Iris pigment epithelial cell (primary cell): ENCODE data around the gene CC2D2B.
"Not testable (repeated sequence)": the region's sequence is repeated elsewhere in the genome, so short reads cannot be mapped to it uniquely, and the experiment has no call there.

Experiments
- DNase-seq: peaks from one replicate; pipeline ENCODE4 v3.0.0-alpha.2; 2011; ENCODE audit warnings: low read depth

Gene CC2D2B, protein sequence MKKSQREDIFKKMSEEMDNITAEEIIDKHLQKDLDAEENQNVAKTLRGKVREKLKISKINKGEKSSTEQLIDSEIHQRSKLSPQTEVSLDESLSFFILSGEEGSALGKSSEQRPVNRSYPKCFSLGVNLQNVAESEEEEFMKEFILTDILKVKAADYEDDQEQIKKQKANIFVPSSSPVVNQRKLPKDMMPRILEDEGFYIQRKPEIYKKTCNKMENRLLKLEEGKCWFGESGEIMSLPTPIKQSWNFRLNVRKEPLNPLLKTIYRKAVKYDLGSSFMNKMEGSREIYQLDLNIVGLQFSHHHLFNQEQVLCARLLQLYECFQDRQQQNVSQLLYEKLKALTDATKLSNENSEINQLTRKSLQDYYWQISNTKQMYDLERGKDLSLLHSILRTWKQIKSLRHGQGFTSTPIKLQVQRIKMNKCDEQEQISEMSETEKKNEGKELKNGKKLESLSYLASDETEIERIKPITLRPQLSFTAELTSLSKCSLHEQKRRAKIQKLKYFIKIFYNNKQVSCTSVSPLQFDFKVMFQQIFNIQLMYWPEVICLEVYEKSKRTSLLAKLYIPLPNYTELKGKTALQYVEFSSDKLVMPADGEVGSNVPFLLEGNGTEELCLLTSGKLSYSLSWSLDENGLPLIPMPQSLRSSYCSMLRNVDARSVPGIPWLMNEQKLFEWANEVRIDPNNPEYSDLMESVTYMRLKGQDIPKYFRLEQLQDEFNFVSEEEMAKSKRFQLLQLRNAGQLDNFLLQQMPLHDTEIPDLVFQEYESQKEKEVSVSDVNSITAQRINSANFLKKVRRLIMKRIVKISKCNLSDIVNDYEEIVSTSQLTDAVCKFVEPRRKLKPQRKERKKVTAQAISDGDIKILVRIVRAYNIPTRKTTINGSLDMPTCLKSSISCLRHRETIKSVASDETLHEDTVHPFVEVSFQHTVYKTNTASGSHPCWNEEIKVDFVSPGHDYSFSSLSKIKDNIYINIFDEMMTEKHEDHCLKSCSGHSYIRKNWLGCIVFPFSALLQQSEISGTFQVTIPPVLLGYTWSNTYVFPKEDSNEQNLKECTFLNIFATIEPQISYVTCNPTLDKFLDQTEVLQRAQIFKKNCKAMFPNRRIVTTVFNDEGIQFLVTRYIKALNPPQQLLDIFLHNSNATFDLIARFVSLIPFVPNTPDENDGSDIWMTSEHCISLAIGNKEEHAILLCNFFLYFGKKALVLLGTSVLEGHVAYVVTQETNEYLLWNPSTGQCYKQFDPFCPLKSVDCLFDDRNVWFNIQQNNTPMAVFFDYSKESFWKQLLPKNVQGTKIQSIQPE (N-terminal part only)

DNA sequence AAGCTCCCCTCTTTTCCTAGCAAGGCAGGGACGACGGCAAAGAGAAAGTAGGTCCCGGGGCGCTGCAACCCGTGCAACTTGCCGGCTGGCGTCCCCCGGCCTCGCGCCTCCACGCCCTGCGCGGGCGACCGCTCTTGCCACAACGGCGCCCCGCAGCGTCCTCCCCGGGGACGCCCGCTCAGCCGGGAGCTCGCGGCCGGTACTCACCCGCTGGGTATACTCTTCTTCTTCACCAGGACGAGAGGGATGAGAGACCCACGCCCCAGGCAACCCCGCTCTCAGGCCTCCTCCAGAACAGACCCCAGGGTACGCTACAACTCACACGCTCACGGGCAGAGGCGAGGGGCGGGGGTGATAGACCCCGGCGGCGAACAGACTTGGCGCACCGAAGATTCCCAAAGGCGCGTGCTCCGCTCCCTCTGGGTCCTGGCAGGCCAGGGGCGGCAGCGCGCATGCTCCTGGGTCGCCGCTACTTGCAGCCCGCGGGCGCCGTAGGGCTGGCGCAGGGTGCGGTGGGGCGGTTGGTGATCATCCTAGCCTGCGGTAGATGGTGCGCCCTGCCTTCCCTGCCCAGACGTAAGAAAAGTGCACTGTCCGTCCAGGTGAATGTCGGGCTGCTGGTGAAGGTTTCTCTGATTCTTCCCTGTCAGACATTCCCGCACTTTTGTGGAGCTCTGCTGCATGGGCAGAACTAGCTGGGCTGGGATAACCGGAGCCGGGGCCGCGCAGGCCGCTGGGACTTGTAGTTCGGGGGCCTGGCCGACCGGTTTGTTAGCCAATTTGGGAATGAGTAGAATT lies at the start of gene CC2D2B:
TSS of gene CC2D2B (plus strand) at position 520 of the 798 bp plus-strand sequence. CDS start 3,349 bp downstream, outside the sequence.
- peak; percentile 85 for DNase-seq

DNA sequence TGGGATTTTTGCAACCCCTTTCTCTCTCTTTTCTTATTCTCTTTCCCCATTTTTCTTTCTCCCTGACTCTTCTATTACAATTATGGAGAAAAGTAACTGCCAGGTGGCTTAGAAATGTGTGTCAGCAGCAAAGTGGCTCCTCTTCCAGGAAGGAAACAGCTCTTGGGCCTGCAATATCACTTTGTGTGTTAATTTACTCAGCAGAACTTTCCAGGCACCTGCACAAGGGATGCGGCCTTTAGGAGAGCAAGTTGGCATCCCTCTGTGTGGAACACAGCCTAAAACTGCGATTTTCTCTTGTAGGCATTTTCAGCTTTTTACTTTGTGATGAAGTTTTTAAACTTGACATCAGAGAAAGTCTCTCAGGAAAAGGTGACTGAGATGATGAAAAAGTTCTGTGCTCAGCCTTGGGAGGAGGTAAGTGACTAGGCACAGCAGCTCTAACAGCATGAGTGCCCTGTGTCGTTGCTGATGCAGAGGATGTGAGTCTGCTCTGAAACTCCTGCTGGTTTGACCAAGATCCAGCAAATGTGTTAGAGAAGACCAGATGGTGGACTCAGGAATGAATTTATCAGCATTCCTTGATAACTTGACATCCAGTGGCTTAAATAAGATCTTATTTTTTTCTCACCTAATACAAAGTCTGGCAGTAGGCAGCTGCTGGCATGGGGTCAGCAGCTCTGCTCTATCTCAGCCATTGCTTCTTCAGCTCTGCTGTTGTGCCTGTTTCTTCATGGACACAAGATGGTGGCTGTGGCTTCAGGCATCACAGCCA lies 47.4 kb upstream of the CC2D2B start:
- no peak for DNase-seq

DNA sequence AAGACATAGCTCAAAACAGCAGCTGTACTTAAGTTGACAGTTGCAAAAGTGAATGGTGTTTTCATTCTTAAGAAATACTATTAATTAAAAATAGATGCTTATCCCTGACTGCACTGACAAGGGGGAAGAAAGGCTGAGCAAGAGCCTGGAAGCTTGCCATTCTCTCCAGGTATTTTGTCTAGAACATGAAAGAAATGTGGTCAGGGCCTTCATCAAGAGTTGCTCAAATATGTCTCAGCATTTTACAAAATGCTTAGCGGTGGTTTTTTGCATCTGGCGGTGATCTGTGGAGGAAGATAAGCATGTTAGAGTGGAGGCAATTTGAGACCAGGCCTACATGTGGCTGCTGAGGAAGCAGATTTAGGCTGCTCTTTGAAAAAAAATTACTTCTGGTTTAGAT lies 46.4 kb upstream of the CC2D2B start:
- no peak for DNase-seq

DNA sequence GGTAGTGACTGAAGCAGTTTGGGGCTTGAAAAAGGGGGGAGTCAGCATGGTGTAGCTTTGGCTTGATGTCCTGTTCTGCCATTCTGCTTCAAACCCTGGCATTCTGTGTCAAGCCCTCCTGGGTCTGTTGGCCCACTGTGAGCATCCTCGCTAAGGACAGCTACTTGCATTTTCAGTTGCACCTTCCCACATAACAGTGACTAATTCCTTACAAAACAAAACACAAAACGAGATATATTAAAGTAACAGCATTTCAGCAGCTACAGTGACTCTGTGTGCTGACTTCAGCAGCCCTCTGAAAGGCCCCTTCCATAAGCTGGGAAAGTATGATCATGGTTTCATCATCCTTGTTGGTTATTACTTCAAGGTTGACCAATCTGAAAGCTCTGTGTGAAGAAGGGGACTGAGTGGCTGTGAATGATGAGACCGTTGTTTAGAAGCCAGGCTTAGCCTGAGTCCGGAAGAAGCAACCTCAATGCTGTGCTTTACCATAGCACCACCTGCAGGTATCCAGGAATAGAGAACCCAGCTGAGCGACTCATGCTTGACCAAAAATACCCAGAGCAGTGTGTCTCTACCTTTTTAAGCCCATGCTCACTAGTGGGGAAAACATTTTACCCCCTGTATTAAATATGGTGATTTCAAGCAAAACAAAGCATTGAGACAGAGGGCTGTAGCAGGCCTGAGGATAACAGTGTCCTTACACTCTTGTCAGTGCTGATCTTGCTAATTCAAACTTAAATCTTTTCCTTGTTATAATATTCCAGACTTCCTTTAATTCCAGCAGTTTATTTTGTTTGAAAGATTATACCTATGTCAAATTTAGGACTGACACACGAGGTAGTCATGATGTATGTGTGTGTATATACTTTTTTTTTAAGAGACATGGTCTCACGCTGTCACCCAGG lies 42.6 kb upstream of the CC2D2B start:
- DNase-seq = peak; percentile 90

DNA sequence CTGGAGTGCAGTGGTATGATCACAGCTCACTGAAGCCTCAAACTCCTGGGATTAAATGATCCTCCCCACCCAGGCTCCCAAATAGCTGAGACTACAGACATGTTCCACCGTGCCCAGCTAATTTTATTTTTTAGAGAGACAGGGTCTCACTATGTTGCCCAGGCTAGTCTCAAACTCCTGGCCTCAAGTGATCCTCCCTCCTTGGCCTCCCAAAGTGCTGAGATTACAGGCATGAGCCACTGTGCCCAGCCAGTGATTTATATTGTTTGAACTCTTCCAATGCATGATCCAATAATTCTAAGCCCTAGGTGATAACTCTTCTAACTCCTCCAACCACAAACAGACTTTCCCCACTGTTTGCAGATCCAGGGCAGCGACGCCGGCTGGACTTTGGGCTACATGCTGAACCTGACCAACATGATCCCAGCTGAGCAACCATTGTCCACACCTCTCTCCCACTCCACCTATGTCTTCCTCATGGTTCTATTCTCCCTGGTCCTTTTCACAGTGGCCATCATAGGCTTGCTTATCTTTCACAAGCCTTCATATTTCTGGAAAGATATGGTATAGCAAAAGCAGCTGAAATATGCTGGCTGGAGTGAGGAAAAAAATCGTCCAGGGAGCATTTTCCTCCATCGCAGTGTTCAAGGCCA lies 41.8 kb upstream of the CC2D2B start:
- no peak for DNase-seq

DNA sequence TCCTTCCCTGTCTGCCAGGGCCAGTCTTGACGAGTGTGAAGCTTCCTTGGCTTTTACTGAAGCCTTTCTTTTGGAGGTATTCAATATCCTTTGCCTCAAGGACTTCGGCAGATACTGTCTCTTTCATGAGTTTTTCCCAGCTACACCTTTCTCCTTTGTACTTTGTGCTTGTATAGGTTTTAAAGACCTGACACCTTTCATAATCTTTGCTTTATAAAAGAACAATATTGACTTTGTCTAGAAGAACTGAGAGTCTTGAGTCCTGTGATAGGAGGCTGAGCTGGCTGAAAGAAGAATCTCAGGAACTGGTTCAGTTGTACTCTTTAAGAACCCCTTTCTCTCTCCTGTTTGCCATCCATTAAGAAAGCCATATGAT lies 41.3 kb upstream of the CC2D2B start:
- no peak for DNase-seq

DNA sequence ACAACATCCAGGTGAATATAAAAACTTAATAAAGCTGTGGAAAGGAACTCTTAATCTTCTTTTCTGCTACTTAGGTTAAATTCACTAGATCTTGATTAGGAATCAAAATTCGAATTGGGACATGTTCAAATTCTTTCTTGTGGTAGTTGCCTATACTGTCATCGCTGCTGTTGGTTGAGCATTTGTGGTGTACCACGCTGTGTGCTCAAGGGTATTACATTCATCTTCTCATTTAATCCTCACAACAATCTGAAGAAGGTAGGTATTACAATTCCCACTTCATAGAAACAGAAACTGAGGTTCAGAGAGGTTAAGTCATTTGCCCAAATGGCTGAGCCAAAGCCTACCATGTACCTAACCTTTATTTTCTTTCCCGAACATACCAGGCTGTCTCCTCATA lies 39.9 kb upstream of the CC2D2B start:
- no peak for DNase-seq

DNA sequence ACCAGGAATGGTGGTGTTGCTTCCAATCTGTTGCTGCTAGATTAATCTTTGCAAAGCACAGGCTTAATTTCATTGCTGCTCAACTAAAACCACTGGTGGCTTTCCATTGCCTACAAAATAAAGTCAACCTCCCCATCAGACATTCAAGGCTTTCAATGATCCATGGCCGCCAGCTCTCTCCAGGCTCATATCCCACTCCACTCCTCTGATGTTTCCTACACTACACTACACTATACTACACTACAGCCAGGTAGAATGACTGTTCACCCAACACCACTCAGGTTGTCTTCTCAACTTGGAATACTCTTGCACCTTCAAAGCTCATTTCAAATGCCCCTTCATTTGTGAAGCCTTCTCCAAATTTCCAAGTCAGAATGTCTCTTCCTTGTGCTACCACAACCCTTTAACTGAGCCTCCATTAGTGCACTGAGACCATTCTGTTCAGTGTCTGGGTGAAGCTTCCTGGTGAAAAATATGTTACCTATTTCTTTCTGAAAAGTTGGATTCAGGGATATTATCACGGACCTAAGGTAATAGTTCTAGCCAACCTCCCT lies 35.5 kb upstream of the CC2D2B start:
- no peak for DNase-seq

DNA sequence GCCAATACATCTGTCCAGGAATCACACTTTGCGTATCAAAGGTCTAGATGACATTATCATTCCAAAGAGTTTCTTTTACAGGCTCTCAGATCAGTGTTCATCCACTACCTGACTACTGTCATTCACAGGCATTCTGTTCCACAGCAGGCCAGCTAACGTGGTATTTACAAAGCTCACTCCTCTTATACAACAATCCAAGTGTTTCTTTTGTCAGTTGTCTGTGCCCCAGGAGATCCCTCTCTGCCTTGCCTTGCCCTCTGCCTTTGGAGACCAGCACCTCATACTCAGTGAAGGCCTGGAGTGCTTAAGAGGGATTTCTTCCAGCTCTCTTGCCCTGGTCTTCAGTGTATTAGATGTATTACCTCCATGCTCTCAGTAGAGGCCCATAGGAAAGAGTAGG lies 34.6 kb upstream of the CC2D2B start:
- DNase-seq = no peak

DNA sequence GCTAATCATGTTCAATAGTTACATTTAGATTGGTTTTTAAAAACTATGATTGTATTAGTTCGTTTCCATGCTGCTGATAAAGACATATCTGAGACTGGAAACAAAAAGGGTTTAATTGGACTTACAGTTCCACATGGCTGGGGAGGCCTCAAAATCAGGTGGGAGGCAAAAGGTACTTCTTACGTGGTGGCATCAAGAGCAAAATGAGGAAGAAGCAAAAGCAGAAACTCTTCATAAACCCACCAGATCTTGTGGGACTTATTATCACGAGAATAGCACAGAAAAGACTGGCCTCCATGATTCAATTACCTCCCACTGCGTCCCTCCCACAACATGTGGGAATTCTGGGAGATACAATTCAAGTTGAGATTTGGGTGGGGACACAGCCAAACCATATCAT lies 34.1 kb upstream of the CC2D2B start:
- no peak for DNase-seq

DNA sequence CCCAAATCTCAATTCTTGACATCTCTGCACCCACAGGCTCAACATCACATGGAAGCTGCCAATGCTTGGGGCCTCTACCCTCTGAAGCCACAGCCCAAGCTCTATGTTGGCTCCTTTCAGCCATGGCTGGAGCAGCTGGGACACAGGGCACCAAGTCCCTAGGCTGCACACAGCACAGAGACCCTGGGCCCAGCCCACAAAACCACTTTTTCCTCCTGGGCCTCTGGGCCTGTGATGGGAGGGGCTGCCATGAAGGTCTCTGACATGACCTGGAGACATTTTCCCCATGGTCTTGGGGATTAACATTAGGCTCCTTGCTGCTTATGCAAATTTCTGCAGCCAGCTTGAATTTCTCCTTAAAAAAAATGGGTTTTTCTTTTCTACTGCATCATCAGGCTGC lies 33.0 kb upstream of the CC2D2B start:
- not testable (repeated sequence) for DNase-seq

DNA sequence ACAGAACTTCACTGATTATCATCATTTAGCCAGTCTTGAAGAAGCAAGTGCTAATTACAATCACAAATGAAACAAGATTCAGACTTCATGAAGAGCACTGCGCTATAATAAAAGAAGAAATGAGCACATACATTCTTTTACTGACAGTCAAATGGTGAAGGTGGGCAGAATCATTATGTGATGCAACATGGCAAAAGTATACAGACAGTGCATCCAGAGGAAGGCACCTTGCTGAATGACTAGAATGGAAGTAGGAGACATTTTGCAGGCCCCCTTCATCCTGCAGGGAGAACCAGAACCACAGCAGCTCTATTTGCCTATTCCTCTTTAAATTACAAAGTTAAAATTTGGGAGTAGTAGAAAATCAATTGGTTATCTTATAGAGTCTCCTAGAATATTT lies 31.0 kb upstream of the CC2D2B start:
- DNase-seq = no peak

DNA sequence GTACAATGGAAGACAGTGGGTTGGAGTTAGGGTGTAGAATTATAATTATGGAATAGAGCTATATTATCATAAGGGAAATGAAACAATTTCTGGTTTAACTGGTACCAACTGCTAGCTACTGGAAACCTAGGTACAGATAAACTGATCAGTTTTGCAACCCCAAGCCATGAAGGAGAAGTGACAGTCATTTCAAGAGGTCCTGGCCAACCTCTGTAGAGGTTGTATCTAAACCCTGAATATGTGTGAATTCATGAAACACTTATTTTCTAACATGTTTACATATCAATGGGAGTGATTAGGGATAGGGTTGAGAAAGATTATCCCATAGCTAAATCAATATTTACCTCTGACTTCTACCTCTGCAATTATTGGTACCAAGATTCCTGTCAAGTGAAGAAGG lies 29.9 kb upstream of the CC2D2B start:
- no peak for DNase-seq

DNA sequence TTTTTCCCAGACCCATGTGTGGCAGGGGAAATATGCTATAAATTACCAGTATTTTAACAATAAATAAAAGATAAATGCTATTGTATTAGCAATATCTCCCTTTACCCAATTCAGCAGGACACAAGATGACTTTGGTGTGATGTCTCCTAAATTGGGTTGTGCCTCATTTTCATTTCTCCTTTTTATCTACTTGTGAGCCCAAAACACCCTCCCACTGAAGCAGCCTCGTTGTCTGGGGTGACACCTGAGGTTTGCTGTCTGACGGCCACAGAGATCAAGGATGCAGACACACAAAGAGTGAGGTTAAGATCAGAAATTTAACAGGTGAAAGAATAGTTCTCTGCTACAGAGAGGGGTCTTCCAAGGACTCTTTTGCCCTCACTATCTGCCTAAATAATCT lies 27.1 kb upstream of the CC2D2B start:
- no peak for DNase-seq

DNA sequence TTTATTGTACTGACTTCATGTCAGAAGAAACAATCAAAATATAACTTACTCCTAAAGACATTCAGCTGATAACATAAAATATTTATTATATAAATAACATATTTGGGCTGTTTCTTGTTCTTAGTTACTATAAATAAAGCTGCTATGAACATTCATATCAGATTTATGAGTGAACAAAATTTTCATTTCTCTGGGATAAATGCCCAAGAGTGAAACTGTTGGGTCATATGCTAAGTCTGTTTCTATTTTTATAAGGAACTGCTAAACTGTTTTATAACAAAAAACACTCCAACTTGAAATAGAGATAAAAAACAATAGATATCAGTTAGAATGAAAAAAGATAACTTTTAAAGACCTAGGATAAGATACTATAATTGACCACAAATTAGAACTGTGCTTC lies 26.5 kb upstream of the CC2D2B start:
- DNase-seq = no peak

DNA sequence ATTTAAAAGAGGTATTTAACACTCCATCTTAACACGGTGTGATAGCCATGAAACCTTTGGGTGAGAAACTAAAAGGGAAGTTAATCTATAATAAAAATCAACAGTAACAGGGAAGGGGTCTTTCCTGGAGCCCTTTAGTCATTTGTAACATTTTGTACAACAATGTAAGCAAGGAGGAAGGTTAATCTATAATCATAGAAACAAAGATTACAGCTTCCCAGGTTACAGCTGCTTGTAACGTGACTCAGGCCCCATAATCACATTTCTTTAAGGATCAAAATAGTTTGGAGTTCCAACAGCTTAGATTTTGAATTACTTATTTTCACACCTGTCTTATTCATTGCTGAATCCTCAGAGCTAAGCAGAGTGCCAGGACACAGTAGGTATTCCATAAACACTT lies 17.9 kb upstream of the CC2D2B start:
- DNase-seq = no peak

DNA sequence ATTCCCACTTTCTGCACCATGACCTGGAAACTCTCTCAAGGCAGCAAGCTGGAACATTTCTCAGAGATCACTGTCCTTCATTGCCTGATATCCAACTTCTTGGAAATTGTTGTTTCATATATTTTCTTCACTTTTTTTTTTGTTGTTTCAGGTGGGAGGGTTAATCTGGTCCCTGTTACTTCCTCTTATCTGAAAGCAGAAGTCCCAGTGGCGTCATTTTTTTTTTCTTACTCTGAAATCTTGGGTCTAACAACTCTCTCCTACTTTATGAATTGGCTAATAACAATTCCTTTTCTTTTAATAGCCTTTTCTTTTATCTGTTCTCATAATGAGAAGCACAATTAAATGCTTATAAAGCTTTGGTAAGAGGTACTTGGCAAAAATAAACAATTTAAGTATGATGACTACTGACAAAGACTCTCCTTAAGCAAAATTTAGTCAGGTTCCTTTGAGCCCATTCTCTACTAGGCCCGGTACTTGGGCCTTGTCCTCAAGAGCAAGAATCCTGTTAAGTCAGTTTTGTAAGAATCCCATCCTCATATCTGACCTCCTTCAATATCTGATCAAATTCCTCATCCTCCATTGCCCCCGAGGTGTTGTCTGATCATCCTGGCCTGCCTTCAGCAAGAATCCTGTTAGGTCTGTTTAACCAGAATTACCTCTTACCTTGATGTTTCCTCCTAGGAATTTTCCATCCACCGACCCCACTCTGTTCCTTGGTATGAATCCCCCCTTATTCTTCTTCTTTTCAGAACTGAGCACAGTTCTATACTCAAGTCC lies 11.5 kb upstream of the CC2D2B start:
- DNase-seq = no peak
